H1 (cell line): ENCODE data around the gene CDH8. TPM values are rescaled to one million over a fixed set of nuclear protein-coding genes. Genes with fewer than 3 reads are reported as not detected.

ENCODE experiments used
- CTCF ChIA-PET: fragments of 300-600 bp; sonication (Branson Sonifier 250); formaldehyde crosslinking; loops from one replicate; lab custom pipeline; 2021; ENCODE audit not compliant: partially characterized antibody; lab: Charles Lee
- POLR2A ChIA-PET: fragments of 300-600 bp; sonication (Branson Sonifier 250); formaldehyde crosslinking; loops from one replicate; lab custom pipeline; 2021; ENCODE audit warnings: inconsistent platforms; ENCODE audit not compliant: partially characterized antibody; lab: Charles Lee
- DNase-seq, 2 experiments: peaks; one replicate each; pipeline versions ENCODE4 v3.0.0 to v3.0.0-alpha.2; 2010 to 2022; ENCODE audit warnings: low spot score in 2 of 2, low read depth in 1 of 2, mixed read lengths in 1 of 2
- FAIRE-seq: peaks from 2 replicates; lab custom pipeline; 2011; peaks lifted over from hg19 to GRCh38; lab: Jason Lieb, UNC
- H2AFZ ChIP-seq: 2 replicates; pipeline ENCODE4 v1.8.1; 2012; ENCODE audit warnings: low read length, inconsistent platforms
- H2AK5ac ChIP-seq: 2 replicates; pipeline ENCODE4 v1.6.1; 2013; ENCODE audit warnings: low read depth, low read length
- H2BK120ac ChIP-seq: replicated peaks from 2 replicates; pipeline ENCODE3; 2013; ENCODE audit warnings: low read depth, low read length, inconsistent platforms
- H2BK12ac ChIP-seq: 2 replicates; pipeline ENCODE4 v1.6.1; 2013; ENCODE audit warnings: low read depth, low read length
- H2BK15ac ChIP-seq: 2 replicates; pipeline ENCODE4 v1.6.1; 2013; ENCODE audit warnings: low read length
- H2BK20ac ChIP-seq: 2 replicates; pipeline ENCODE4 v1.6.1; 2013; ENCODE audit warnings: low read length
- H2BK5ac ChIP-seq: 2 replicates; pipeline ENCODE4 v1.6.1; 2013; ENCODE audit warnings: low read depth, low read length
- H3K14ac ChIP-seq: 2 replicates; pipeline ENCODE4 v1.6.1; 2013; ENCODE audit warnings: inconsistent platforms; ENCODE audit not compliant: insufficient read length
- H3K18ac ChIP-seq: 2 replicates; pipeline ENCODE4 v1.6.1; 2013; ENCODE audit warnings: low read length; ENCODE audit errors: extremely low read depth
- H3K23ac ChIP-seq: 2 replicates; pipeline ENCODE4 v1.6.1; 2013; ENCODE audit warnings: inconsistent platforms; ENCODE audit not compliant: insufficient read length
- H3K23me2 ChIP-seq: 2 replicates; pipeline ENCODE4 v1.6.1; 2013; ENCODE audit warnings: low read depth, low read length
- H3K27ac ChIP-seq: 2 replicates; pipeline ENCODE4 v1.6.1; 2011; ENCODE audit warnings: low read depth, low read length, inconsistent platforms
- H3K27me3 ChIP-seq, 4 experiments: replicated peaks in 1 of 4; 1 replicate in 1 of 4; 2 replicates in 3 of 4; pipeline versions ENCODE4 v1.6.1 to v1.8.1; 2011 to 2013; ENCODE audit warnings: low read length in 3 of 4, mild to moderate bottlenecking in 3 of 4, inconsistent platforms in 2 of 4, mixed read lengths in 2 of 4, moderate library complexity in 1 of 4; ENCODE audit not compliant: control insufficient read depth in 3 of 4, insufficient read depth in 3 of 4; ENCODE audit errors: extremely low read depth in 1 of 4
- H3K36me3 ChIP-seq, 4 experiments: 2 replicates each; pipeline versions ENCODE4 v1.6.1 to v1.8.1; 2011 to 2013; ENCODE audit warnings: mild to moderate bottlenecking in 4 of 4, low read length in 3 of 4, moderate library complexity in 2 of 4, control low read depth in 1 of 4, inconsistent platforms in 1 of 4; ENCODE audit not compliant: insufficient read depth in 4 of 4, control insufficient read depth in 2 of 4
- H3K4ac ChIP-seq: replicated peaks from 2 replicates; pipeline ENCODE3; 2013; ENCODE audit warnings: low read length, low read depth, mixed read lengths, inconsistent platforms; ENCODE audit not compliant: insufficient read length
- H3K4me1 ChIP-seq, 4 experiments: replicated peaks in 1 of 4; 1 replicate in 1 of 4; 2 replicates in 3 of 4; pipeline versions ENCODE4 v1.6.1 to v1.8.1; 2011 to 2013; ENCODE audit warnings: low read length in 3 of 4, inconsistent platforms in 2 of 4, mixed read lengths in 1 of 4; ENCODE audit not compliant: insufficient read depth in 4 of 4, control insufficient read depth in 3 of 4
- H3K4me2 ChIP-seq, 2 experiments: 2 replicates each; pipeline versions ENCODE4 v1.6.1 to v1.8.1; 2011 to 2013; ENCODE audit warnings: low read depth in 2 of 2, low read length in 2 of 2, control low read depth in 1 of 2, inconsistent platforms in 1 of 2, mild to moderate bottlenecking in 1 of 2; ENCODE audit not compliant: insufficient read depth in 1 of 2
- H3K4me3 ChIP-seq, 4 experiments: fragments of 200-600, 300-600 bp in 1 of 4; sonication (generic), shearing (Covaris generic), sonication (Bioruptor Twin) in 1 of 4; 2 replicates each; pipeline versions ENCODE4 v1.5.1 to v1.8.1; 2011 to 2016; ENCODE audit warnings: low read length in 4 of 4, low read depth in 3 of 4, control low read depth in 2 of 4, inconsistent platforms in 2 of 4, mild to moderate bottlenecking in 2 of 4, mixed read lengths in 1 of 4, moderate library complexity in 1 of 4; ENCODE audit not compliant: insufficient read depth in 2 of 4; ENCODE audit errors: extremely low read depth in 1 of 4
- H3K56ac ChIP-seq: replicated peaks from 2 replicates; pipeline ENCODE3; 2013; ENCODE audit warnings: low read depth, mild to moderate bottlenecking, mixed read lengths, low read length, inconsistent platforms; ENCODE audit not compliant: insufficient read length
- H3K79me1 ChIP-seq: 2 replicates; pipeline ENCODE4 v1.6.1; 2013; ENCODE audit warnings: low read depth, low read length, control low read depth
- H3K79me2 ChIP-seq, 2 experiments: 2 replicates each; pipeline versions ENCODE4 v1.6.1 to v1.8.1; 2012 to 2013; ENCODE audit warnings: low read length in 2 of 2, mild to moderate bottlenecking in 2 of 2, inconsistent platforms in 1 of 2; ENCODE audit not compliant: insufficient read depth in 2 of 2, control insufficient read depth in 1 of 2
- H3K9ac ChIP-seq, 4 experiments: replicated peaks in 1 of 4; 1 replicate in 1 of 4; 2 replicates in 3 of 4; pipeline versions ENCODE4 v1.6.1 to v1.8.1; 2011 to 2013; ENCODE audit warnings: low read depth in 3 of 4, low read length in 3 of 4, control low read depth in 2 of 4, mild to moderate bottlenecking in 2 of 4, moderate library complexity in 2 of 4, inconsistent platforms in 1 of 4; ENCODE audit errors: extremely low read depth in 1 of 4
- H3K9me3 ChIP-seq, 2 experiments: 2 replicates each; pipeline versions ENCODE4 v1.6.1 to v1.8.1; 2012 to 2013; ENCODE audit warnings: mild to moderate bottlenecking in 2 of 2, moderate library complexity in 2 of 2, control low read depth in 1 of 2, inconsistent platforms in 1 of 2, low read depth in 1 of 2, low read length in 1 of 2, mixed read lengths in 1 of 2; ENCODE audit not compliant: insufficient read depth in 2 of 2
- H4K20me1 ChIP-seq, 2 experiments: replicated peaks in 1 of 2; 2 replicates each; pipeline versions ENCODE3 to v1.8.1; 2011 to 2013; ENCODE audit warnings: inconsistent platforms in 2 of 2, low read length in 2 of 2, mild to moderate bottlenecking in 1 of 2; ENCODE audit not compliant: insufficient read depth in 2 of 2, control insufficient read depth in 1 of 2
- H4K5ac ChIP-seq: 2 replicates; pipeline ENCODE4 v1.6.1; 2013; ENCODE audit warnings: low read length, low read depth, mixed read lengths, inconsistent platforms; ENCODE audit not compliant: insufficient read length
- H4K8ac ChIP-seq: 2 replicates; pipeline ENCODE4 v1.8.0; 2013; ENCODE audit warnings: mild to moderate bottlenecking, moderate library complexity, low read length, inconsistent platforms; ENCODE audit not compliant: insufficient read depth; ENCODE audit errors: extremely low read depth
- H4K91ac ChIP-seq: replicated peaks from 2 replicates; pipeline ENCODE3; 2013; ENCODE audit warnings: low read length, mixed read lengths, inconsistent platforms; ENCODE audit not compliant: insufficient read length
- CEBPB ChIP-seq: IDR thresholded peaks from 2 replicates; pipeline ENCODE4 v1.6.1; 2012; ENCODE audit warnings: low read depth, low read length
- CREB1 ChIP-seq: IDR thresholded peaks from 2 replicates; pipeline ENCODE4 v1.6.1; 2012; ENCODE audit warnings: inconsistent platforms
- EZH2 ChIP-seq: fragments of 200-600 bp; sonication (generic); IDR thresholded peaks from 2 replicates; pipeline ENCODE4 v1.7.1; 2012; ENCODE audit warnings: low read depth, mild to moderate bottlenecking, moderate library complexity, low read length, inconsistent platforms; ENCODE audit not compliant: severe bottlenecking
- GABPA ChIP-seq: IDR thresholded peaks from 2 replicates; pipeline ENCODE4 v1.6.1; 2011; ENCODE audit warnings: mild to moderate bottlenecking, low read length, moderate library complexity, borderline replicate concordance; ENCODE audit not compliant: insufficient read depth
- HDAC2 ChIP-seq, 2 experiments: fragments of 300-600 bp in 1 of 2; sonication (generic) in 1 of 2; IDR thresholded peaks; 2 replicates each; pipeline ENCODE4 v1.6.1; 2011 to 2012; ENCODE audit warnings: low read depth in 2 of 2, low read length in 2 of 2, mild to moderate bottlenecking in 2 of 2, moderate library complexity in 2 of 2, borderline replicate concordance in 1 of 2, inconsistent platforms in 1 of 2
- JUN ChIP-seq: IDR thresholded peaks from 2 replicates; pipeline ENCODE4 v1.6.1; 2011; ENCODE audit warnings: low read depth, mild to moderate bottlenecking, improper control_type of control experiment, low read length
- JUND ChIP-seq: IDR thresholded peaks from 2 replicates; pipeline ENCODE4 v1.6.1; 2011; ENCODE audit warnings: mild to moderate bottlenecking, improper control_type of control experiment, low read length
- POLR2AphosphoS5 ChIP-seq: IDR thresholded peaks from 2 replicates; pipeline ENCODE4 v1.6.1; 2011; ENCODE audit warnings: low read depth, low read length
- RXRA ChIP-seq: IDR thresholded peaks from 2 replicates; pipeline ENCODE4 v1.6.1; 2011; ENCODE audit warnings: low read depth, mild to moderate bottlenecking, low read length, moderate library complexity; ENCODE audit not compliant: insufficient read depth
- SIRT6 ChIP-seq: IDR thresholded peaks from one replicate; pipeline ENCODE4 v1.7.1; 2012; ENCODE audit warnings: low read length, inconsistent platforms
- TCF12 ChIP-seq: IDR thresholded peaks from 2 replicates; pipeline ENCODE4 v1.6.1; 2011; ENCODE audit warnings: low read depth, mild to moderate bottlenecking, low read length
- polyA plus RNA-seq, 7 experiments: library from polyadenylated mRNA; depleted of rRNA in 3 of 7; stranded (reverse) in 5 of 7; unstranded in 2 of 7; fragments of >200 nt in 5 of 7; fragments of 200-250 nt in 2 of 7; gene quantifications; 1 replicate in 5 of 7; 2 replicates in 1 of 7; 4 replicates in 1 of 7; pipeline versions ENCODE4 v1.2.1 to v1.2.3, GENCODE V29; 2011 to 2013; ENCODE audit warnings: missing spikeins in 2 of 7, mixed read lengths in 2 of 7
- total RNA-seq: library from RNA; stranded (reverse); fragmentation: NEBNext Ultra II Directional; extraction: Animal tissue kit (Norgen Biotek cat#: 25700); gene quantifications from 2 replicates; pipeline ENCODE4 v1.2.1, GENCODE V29; 2021
- TF ChIP-seq, protein P1 (sequence below): IDR thresholded peaks from 2 replicates; pipeline ENCODE4 v1.6.1; 2012; ENCODE audit warnings: inconsistent platforms

CDH8 gene
- total and polyA plus RNA-seq, 2 of the 8 experiments (the other 6 are each of a cell fraction or from before 2014, with no cell fraction given): 7.7 to 8.4 TPM

DNA sequence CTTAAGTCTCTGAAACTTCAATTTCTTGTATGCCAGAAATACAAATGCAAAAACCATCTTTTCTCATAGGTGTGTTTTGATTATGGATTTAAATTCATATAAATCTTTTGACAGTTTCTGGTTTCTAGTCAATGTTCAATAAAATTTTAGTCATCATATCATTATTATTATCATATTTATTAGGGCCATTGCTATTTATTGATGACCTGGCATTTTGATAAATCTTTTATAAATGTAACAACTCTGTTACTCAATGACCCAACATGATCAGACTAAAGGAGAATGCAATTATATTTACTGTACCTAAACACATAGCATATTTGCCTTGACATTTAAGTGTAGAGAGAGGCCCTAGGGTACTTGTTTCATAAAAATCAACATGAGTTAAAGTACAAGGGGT lies 320.8 kb downstream of the CDH8 start:
- Histone ChIP-seq H2BK15ac (no peak overlapping the region), H3K79me1 (no peaks in the 10 kb centered on the region), H4K8ac (no peak overlapping the region), H2BK5ac (no peak overlapping the region), H2BK12ac (no peak overlapping the region), H3K27me3 (no peaks in the 10 kb centered on the region), H3K4ac (no peak overlapping the region), H3K36me3 (no peaks in the 10 kb centered on the region), H3K9me3 (no peaks in the 10 kb centered on the region), H2AFZ (no peak overlapping the region), H4K20me1 (no peaks in the 10 kb centered on the region), H3K18ac (no peak overlapping the region), H3K27ac (no peak overlapping the region), H2BK120ac (no peak overlapping the region), H3K14ac (no peak overlapping the region), H3K23me2 (no peaks in the 10 kb centered on the region), H3K9ac (no peak overlapping the region), H3K4me2 (no peak overlapping the region), H4K91ac (no peak overlapping the region), H2BK20ac (no peak overlapping the region)
- ChIA-PET CTCF (no interaction called here), POLR2A (no interaction called here)
- FAIRE-seq (no peak), DNase-seq (no peak)
- TF ChIP-seq TCF12: no peak
- TF ChIP-seq POLR2AphosphoS5: no peak
- no peak for TF ChIP-seq CREB1
- TF ChIP-seq JUN: no peak
- no peak for TF ChIP-seq HDAC2 (IDR thresholded peaks at IDR 0.05; ENCODE audit: borderline replicate concordance in 1 of 2, low read depth in 2 of 2, low read length in 2 of 2)
- no peak for TF ChIP-seq EZH2
- TF ChIP-seq GABPA: no peak
- TF ChIP-seq SIRT6: no peak
- no peak for TF ChIP-seq CEBPB
- no peak for TF ChIP-seq JUND
- no peak for TF ChIP-seq RXRA
- TF ChIP-seq, protein P1, sequence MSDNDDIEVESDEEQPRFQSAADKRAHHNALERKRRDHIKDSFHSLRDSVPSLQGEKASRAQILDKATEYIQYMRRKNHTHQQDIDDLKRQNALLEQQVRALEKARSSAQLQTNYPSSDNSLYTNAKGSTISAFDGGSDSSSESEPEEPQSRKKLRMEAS: no peak
- TF ChIP-seq, all 59 proteins: peak for 0
- no peak overlapping the region for H3K23ac ChIP-seq
- H4K5ac ChIP-seq: no peak overlapping the region
- no peaks in the 10 kb centered on the region for H3K79me2 ChIP-seq
- H3K4me3 ChIP-seq: no peak overlapping the region
- H3K4me1 ChIP-seq: 0 out of 7 replicates have a peak, but pooled peaks cover 0 to 2% (median 0%) of the 10 kb centered on the region in 4 experiments
- H2AK5ac ChIP-seq: no peak overlapping the region
- no peak overlapping the region for H3K56ac ChIP-seq
